Duodenal mucosa (tissue), 2 donors: ENCODE results near the gene MPZL2.
"Not testable (repeated sequence)": the region's sequence is repeated elsewhere in the genome, so short reads cannot be mapped to it uniquely, and the experiment has no call there.

Experiments used
- H3K27ac ChIP-seq: one replicate; pipeline ENCODE4 v1.7.0; 2013; ENCODE audit warnings: low read depth, low read length
- H3K27me3 ChIP-seq, 2 donors: one replicate each; pipeline ENCODE4 v1.7.0; 2013; ENCODE audit warnings: low read length in 2 of 2, control low read depth in 1 of 2; ENCODE audit not compliant: insufficient read depth in 2 of 2, control insufficient read depth in 1 of 2
- H3K36me3 ChIP-seq, 2 donors: one replicate each; pipeline ENCODE4 v1.7.0; 2013; ENCODE audit warnings: low read length in 2 of 2, control low read depth in 1 of 2; ENCODE audit not compliant: insufficient read depth in 2 of 2, control insufficient read depth in 1 of 2
- H3K4me1 ChIP-seq, 2 donors: one replicate each; pipeline ENCODE4 v1.7.0; 2013; ENCODE audit warnings: low read length in 2 of 2, control low read depth in 1 of 2; ENCODE audit not compliant: insufficient read depth in 2 of 2, control insufficient read depth in 1 of 2
- H3K4me3 ChIP-seq, 2 donors: one replicate each; pipeline ENCODE4 v1.7.0; 2013; ENCODE audit warnings: low read length in 2 of 2, low read depth in 1 of 2
- H3K9ac ChIP-seq, 2 donors: one replicate each; pipeline ENCODE4 v1.7.0; 2013; ENCODE audit warnings: low read length in 2 of 2, low read depth in 1 of 2
- H3K9me3 ChIP-seq, 2 donors: one replicate each; pipeline ENCODE4 v1.7.0; 2013; ENCODE audit warnings: low read length in 2 of 2, control low read depth in 1 of 2; ENCODE audit not compliant: control insufficient read depth in 1 of 2

MPZL2 gene

GRCh38 chr11:118263695-118264568 is at the start of gene MPZL2:
Gene MPZL2 (minus strand): TSS chr11:118264297. CDS start chr11:118264153, 144 bp downstream.
- peak within 1 kb of the TSS; percentile 76 to 81 for H3K4me3 ChIP-seq
- peak within 1 kb of the TSS; percentile 53 for H3K27ac ChIP-seq
- H3K36me3 ChIP-seq, result peaks cover 6 to 17% of the 10 kb centered on the region in 2 donors
- no peaks in the 10 kb centered on the region for H3K9me3 ChIP-seq
- peaks cover 3 to 4% of the 10 kb centered on the region in 2 donors for H3K27me3 ChIP-seq
- H3K9ac ChIP-seq, result peak within 1 kb of the TSS; percentile 43 to 77
- H3K4me1 ChIP-seq, result peaks cover 34 to 40% of the 10 kb centered on the region in 2 donors

DNA sequence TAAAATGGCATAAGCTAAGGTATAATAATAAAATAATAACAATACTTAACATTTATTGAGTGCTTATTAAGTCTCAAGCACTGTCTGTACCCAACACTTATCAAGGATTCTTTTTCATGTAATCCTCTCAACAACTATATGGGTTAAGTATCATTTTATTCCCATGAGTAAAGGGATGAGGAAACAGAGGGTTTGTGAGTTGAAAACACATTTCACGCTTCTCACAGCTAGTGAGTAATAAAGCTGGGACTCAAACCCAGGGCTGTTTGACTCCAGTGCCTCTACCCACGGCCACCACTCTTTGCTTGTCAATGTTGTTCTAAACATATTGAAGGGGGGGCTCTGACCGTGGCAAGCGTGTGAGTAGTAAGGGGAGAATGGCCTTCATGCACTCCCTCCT is 49.1 kb upstream of the MPZL2 start:
- Histone ChIP-seq H3K9me3 (no peaks in the 10 kb centered on the region), H3K9ac (no peak overlapping the region), H3K36me3 (no peaks in the 10 kb centered on the region), H3K27ac (no peak overlapping the region), H3K27me3 (no peaks in the 10 kb centered on the region), H3K4me3 (no peak overlapping the region), H3K4me1 (peaks cover 26% of the 10 kb centered on the region in 2 donors)

GRCh38 chr11:118312328-118312727 is 48.2 kb upstream of the MPZL2 start:
- Histone ChIP-seq H3K36me3 (no peaks in the 10 kb centered on the region), H3K4me3 (no peak overlapping the region), H3K9ac (no peak overlapping the region), H3K4me1 (peaks cover 23 to 25% of the 10 kb centered on the region in 2 donors), H3K27me3 (no peaks in the 10 kb centered on the region), H3K9me3 (no peaks in the 10 kb centered on the region), H3K27ac (no peak overlapping the region)

DNA sequence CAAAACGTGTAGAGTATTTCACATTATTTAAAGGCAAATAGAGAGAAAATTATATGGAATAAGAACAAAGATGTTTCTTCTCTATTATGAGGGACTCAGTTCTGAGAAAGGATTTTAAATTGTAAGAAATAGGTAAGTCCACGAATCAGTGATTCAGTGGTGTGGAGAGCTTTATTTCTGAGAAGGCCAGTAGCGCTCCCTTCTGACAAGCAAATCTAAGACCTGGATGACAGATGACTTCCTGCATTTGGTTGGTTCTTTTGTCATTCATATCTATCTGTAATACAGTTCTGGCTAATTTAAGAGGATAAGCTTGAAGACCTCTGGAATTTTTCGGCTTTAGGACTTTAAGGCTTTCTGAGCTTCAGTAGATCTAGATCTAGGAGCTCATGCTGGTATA is 47.4 kb upstream of the MPZL2 start:
- Histone ChIP-seq H3K27me3 (no peaks in the 10 kb centered on the region), H3K27ac (no peak overlapping the region), H3K4me1 (peaks cover 17% of the 10 kb centered on the region in 2 donors), H3K36me3 (no peaks in the 10 kb centered on the region), H3K9ac (no peak overlapping the region), H3K9me3 (no peaks in the 10 kb centered on the region), H3K4me3 (no peak overlapping the region)

DNA sequence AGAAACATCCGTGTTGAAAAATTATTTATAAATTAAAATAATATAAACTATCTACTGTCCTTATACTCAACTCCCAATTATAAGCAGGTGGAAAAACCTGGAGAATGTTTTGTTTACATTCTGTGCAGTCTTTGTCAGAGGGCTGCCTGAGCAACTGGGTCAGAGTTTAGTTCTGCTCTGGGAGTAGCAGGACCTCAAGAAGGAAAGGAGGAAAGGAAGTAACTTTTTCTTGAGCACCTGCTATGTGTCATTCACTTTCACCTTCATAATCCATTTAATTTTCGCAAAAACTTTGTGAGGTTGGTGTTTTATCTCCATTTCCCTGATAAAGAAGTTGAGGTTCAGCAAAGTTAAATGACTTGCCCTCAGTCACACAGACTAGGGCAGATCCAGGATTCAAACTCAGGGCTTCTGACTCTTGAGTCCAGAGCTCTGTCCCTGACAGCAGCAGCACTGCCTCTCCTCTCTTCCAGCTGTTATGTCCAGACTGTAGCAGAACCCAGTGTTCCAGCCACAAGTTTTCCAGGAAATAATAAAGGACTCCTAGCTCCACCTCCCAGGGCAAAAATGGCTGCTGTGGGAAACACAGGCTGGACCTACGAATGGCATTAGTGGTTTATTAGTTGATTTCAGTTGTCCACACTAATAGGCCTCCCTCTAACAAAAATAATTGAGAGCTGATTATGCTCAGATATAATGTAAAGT is 46.8 kb upstream of the MPZL2 start:
- Histone ChIP-seq H3K9me3 (no peaks in the 10 kb centered on the region), H3K36me3 (no peaks in the 10 kb centered on the region), H3K9ac (no peak overlapping the region), H3K4me1 (peaks cover 11% of the 10 kb centered on the region in 2 donors), H3K27ac (no peak overlapping the region), H3K27me3 (no peaks in the 10 kb centered on the region), H3K4me3 (no peak overlapping the region)

- Histone ChIP-seq H3K27me3 (no peaks in the 10 kb centered on the region), H3K27ac (no peak overlapping the region), H3K4me3 (no peak overlapping the region), H3K36me3 (no peaks in the 10 kb centered on the region), H3K9ac (no peak overlapping the region), H3K4me1 (peaks cover 5% of the 10 kb centered on the region in 2 donors), H3K9me3 (no peaks in the 10 kb centered on the region)
Observed at GRCh38 chr11:118310271-118310670, 46.2 kb upstream of the MPZL2 start.

GRCh38 chr11:118308995-118309528 is 45.0 kb upstream of the MPZL2 start:
- H3K9me3 ChIP-seq, H3K4me1 ChIP-seq, H3K4me3 ChIP-seq, H3K27ac ChIP-seq, H3K36me3 ChIP-seq, H3K27me3 ChIP-seq, H3K9ac ChIP-seq: not testable (repeated sequence)

DNA sequence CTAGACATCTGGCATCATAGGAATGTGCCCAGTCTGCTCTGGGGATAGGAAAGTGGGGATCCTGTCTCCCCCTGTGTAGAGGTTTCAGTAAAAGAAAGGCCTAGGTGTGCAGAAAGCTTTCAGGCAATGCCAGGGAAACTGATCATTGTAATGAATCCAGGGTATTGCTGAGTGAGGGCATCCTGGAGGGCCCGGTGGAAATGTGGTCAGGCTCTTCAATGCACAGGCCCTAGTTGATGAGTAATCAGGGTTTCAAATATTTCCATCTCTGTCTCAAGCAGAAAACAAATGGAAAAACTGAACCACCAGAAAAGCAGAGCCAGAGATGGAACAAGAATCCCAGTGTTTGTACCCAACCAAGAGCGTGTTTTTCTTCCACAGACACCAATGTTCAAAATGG is 42.5 kb upstream of the MPZL2 start:
- H3K4me3 ChIP-seq, result no peak overlapping the region
- no peaks in the 10 kb centered on the region for H3K4me1 ChIP-seq
- H3K9ac ChIP-seq, result no peak overlapping the region
- no peaks in the 10 kb centered on the region for H3K36me3 ChIP-seq
- no peaks in the 10 kb centered on the region for H3K27me3 ChIP-seq
- no peak overlapping the region for H3K27ac ChIP-seq
- H3K9me3 ChIP-seq, result no peaks in the 10 kb centered on the region

DNA sequence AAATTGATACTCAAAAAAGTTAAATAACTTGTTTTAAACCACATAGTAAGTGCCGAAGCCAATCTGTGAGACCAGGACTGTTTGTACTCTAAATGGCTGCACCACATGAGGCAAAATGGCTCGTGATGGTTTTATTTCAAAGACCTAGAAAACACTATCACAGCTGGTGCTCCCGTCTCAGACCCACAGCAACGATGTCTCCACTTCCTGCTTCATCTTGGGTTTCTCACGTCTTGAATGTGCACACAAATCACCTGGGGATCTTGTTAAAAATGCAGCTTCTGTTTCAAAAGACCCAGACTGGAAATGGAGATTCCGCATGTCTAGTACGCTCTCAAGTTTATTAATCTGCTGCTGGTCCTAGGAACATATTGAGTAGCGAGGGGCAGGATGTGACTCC is 41.6 kb upstream of the MPZL2 start:
- H3K4me3 ChIP-seq, result peak overlapping the region in 1 of 2 donors; percentile 29
- H3K27me3 ChIP-seq, result no peaks in the 10 kb centered on the region
- no peaks in the 10 kb centered on the region for H3K9me3 ChIP-seq
- H3K36me3 ChIP-seq, result no peaks in the 10 kb centered on the region
- no peaks in the 10 kb centered on the region for H3K4me1 ChIP-seq
- H3K9ac ChIP-seq, result peak overlapping the region in 1 of 2 donors; percentile 7
- H3K27ac ChIP-seq, result no peak overlapping the region
